HepG2 (cell line): Measurements from ENCODE around the gene SLC22A23.

Source experiments
- ATF7 ChIP-seq, 2 experiments: fragments of 450-650 bp in 1 of 2; sonication (generic) in 1 of 2; formaldehyde crosslinking in 1 of 2; IDR thresholded peaks; 2 replicates each; pipeline versions ENCODE4 v1.4.0 to v1.6.1; 2016 to 2020; ENCODE audit warnings: antibody characterized with exemption in 1 of 2, mild to moderate bottlenecking in 1 of 2, missing genetic modification reagents in 1 of 2
- CHD2 ChIP-seq: IDR thresholded peaks from 2 replicates; pipeline ENCODE4 v1.6.1; 2011; ENCODE audit warnings: low read depth, low read length, improper control_type of control experiment
- ESRRA ChIP-seq: sonication (generic); formaldehyde crosslinking; IDR thresholded peaks from 2 replicates; pipeline ENCODE4 v1.5.1; 2020; ENCODE audit warnings: mild to moderate bottlenecking, low read depth, missing genetic modification reagents
- JUND ChIP-seq: sonication (generic); formaldehyde crosslinking; IDR thresholded peaks from 2 replicates; pipeline ENCODE4 v1.8.0; 2022; ENCODE audit warnings: mild to moderate bottlenecking, missing genetic modification reagents
- REPIN1 ChIP-seq: sonication (generic); formaldehyde crosslinking; IDR thresholded peaks from 2 replicates; pipeline ENCODE4 v1.8.0; 2022; ENCODE audit warnings: missing genetic modification reagents, low read depth, mild to moderate bottlenecking, borderline replicate concordance
- SNRNP70 ChIP-seq: fragments of 200-400 bp; formaldehyde crosslinking; IDR thresholded peaks from 2 replicates; pipeline ENCODE4 v1.6.1; 2017; ENCODE audit warnings: mild to moderate bottlenecking, low read depth, low read length, moderate library complexity
- ZNF335 ChIP-seq: sonication (generic); formaldehyde crosslinking; IDR thresholded peaks from 2 replicates; pipeline ENCODE4 v1.4.0; 2020; ENCODE audit warnings: missing genetic modification reagents
- ZNF704 ChIP-seq: sonication (generic); formaldehyde crosslinking; IDR thresholded peaks from 2 replicates; pipeline ENCODE4 v1.8.1; 2023; ENCODE audit warnings: mild to moderate bottlenecking, inconsistent platforms, moderate library complexity, missing genetic modification reagents, borderline replicate concordance

DNA sequence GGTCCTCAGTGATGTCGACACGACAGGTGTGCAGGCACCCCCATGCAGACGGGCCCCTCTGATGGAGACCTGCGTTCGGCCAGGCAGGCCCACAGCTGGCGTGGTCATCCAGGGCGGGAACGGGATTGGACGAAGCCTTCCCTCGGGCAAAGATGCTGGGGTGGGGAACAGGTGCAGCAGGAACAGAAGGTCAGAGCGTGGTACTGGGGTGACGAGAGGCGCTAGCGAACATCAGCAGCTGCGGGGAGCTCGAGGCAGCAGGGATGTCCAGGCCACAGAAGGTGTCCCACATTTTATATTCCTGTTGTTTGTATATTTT is 96.2 kb downstream of the SLC22A23 start:
- TF ChIP-seq JUND (CRISPR knock-in tag) (no peak), CHD2 (no peak), SNRNP70 (no peak), ZNF335 (CRISPR knock-in tag) (no peak), ATF7 (IDR thresholded peaks at IDR 0.05) (no peak), ATF7 (CRISPR knock-in tag; IDR thresholded peaks at IDR 0.05) (no peak), ESRRA (CRISPR knock-in tag) (no peak), ZNF704 (CRISPR knock-in tag) (no peak), REPIN1 (no peak)
